ENCODE measurements around the gene FAHD2A.

GRCh38 chr2:95354925-95355324, 47.6 kb upstream of the FAHD2A start:
- TF ChIP-seq CTCF (IDR thresholded peaks at IDR 0.05; ENCODE audit: low read depth, low read length, poor library complexity, severe bottlenecking) (no peak), EZH2phosphoT487 (IDR thresholded peaks at IDR 0.05; ENCODE audit: borderline replicate concordance, low read length) (no peak)
